ENCODE measurements around the gene ACADVL.
A peak's percentile ranks its signal among the peaks of the same experiment; 100 is the strongest.

ACADVL gene

DNA sequence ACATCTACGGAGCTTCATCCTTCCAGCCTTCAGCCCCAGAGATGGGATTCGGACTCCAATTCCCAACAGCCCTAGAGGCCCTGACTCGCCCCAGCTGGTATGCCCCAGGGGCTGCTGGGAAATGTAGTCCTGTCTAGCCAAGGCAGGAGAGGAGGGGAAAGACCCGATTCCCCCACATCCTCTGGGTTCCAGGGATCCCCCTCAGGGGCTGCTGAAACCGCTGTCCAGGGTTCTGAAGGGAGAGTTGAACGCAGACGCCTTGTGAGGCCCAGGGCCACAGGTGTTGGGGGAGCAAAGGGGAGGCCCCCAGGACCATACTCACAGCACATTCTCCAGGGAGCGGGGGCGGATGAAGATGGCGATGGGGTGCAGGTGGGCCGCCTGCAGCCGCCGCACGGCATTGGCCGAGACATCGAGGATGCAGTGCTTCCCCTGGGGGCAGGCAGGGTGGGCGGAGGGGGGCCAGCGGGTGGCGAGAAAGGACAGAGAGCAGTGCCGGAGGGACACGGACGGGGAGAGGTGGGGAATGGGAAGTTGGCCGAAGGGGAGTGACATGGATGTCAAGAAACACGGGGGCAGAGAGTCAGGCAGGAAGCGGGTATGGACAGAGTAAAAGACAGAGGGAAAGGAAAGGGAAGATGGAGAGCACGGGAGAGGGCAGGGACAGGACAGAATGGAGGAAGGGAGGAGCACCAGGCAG, 28.0 kb upstream of the ACADVL start:
- peak; percentile 3 for DNase-seq

DNA sequence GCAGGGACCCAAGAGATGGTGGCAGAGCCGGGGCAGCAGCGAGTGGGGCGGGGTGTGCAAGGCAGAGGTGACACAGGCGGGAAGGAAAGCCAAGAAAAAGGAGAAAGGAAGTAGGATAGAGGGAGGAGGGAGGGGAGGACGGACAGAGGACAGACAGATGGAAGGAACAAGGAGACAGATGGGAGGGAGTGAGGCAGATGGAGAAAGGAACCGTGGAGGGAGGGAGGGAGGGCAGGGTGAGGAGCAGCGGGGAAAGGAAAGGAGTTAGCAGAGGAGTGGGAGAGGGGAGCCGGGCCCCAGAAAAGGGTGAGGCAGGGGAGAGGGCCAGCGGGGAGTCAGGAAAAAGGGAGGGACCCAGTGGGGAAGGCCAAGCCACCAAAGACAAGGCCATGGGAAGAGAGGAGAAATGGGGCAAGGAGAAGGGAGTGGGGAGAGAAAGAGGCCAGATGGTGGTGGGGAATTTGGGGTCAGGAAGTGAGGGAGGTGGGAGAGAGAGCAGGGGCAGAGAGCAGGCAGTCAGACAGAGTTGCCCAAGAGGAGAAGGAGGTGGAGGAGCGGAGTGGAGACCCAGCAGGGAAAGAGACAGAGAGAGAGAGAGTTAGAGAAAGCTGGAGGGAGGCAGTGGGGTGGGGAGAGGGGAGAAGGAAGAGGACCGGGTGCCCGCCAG, 27.3 kb upstream of the ACADVL start:
- no peak for DNase-seq

DNA sequence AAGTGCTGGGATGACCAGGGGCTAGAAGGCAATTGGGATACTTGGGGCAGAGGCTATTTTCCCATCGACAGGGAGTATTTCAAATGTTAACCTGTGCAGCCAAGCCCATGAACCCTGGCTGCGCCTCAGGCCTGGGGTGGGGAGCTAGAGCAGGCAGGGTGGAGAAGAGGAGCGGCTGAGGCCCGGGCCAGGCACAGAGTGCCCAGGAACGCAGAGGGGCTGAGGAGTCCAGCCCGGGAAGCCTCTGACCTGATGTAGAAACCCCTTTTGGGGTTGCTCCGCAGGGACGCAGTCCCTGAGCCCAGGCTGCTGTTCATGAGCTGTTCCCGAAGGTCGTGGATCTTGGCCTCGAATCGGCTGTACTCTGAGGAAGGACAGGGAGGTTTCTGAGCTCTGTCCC, 23.8 kb upstream of the ACADVL start:
- DNase-seq: no peak

DNA sequence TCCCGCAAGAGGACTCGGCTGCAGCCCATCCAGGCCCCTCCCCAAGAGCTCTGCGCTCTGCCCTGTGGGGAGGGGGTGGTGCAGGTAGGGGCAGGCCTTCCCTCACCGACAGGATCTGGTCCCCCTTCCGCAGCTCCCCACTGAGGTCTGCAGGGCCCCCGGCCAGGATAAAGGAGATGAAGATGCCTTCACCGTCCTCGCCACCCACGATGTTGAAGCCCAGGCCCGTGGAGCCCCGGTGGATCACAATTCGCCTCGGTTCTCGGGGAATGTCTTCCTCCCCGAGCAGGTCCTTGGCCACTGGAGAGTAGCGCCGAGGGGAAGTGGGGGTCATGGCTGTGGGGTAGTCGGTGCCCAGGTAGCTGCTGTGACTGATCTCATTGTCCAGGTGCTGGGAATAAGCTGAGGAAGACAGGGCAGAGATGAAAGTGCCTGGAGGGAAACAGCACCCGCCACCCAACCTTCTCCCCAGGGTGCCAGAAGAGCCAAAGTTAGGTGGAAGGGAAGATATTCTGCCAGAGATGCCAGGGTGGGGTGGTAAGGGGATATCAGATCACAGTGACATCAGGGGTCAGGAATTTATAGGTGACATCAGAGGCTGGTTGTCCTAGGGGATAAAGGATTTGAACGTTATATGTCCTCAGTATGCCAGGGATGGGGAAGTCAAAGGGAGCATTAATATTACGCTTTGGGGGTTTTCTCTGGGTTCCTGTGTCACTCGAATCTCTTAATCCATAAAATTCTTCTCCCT, 22.9 kb upstream of the ACADVL start:
- DNase-seq: no peak

DNA sequence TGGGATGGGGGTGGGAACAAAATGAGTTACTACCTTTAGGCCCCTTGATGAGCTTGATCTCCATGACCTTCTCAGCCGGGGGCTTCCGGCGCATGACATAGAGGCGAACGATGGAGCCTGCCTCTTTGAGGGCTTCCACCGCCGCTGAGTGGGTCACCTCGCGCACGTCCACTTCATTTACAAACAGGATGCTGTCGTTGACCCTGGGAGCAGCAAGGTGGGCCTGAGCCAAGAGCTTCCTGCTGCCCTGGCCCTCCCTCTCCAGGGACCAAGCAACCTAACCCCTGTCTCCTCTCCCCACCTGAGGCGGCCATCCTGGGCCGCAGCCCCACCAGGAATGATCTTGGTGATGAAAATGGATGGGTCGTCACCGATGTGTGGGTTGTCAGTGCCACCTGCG, 16.3 kb upstream of the ACADVL start:
- DNase-seq: no peak

DNA sequence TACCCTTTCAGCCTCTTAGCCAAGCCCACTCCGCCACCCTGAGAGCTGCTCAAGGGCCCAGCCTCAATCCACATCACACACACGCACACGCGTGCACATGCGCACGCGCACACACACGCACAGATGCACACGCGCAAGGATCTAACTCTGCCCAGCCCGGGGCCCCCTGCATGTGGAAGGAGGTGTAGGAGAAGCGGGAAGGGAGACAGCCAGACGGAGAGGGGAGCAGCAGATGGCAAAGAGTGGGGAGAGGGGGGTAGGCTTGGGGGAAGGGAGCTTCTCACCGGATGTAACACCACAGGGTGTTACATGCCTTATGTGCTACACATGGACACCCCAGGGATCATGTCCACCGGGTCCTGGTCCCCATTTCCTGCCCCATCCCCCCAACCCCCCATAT, 15.4 kb upstream of the ACADVL start:
- DNase-seq: no peak

DNA sequence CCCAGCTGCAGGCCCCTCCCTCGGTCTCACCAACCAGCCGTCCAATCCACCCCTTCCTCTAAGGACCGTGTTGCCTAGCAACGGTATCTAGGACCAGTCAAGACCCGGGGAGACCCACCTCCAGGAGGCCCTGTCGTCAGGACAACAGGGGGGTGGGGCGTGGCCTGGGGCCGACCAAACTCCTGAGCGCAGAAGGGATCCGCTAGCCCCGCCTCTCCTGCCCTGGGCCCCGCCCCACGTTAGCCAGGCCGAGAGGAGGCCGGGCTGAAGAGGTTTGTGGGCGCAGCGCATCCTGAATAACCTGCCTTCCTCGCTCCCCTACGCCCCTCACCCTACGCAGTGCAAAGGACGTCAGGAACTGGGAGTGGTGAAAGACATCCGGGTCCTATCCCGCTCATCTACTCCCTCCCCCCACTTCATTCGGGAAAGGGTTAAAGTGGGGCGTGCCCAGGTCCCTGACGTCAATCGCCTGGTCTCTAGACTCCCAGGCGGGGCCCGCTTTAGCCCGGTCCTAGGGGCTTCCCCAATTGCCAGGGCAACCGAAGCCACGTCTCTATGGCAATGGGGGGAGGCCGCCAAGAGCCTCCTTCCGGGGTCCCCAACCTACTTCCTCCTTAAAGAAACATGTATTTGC, 14.8 kb upstream of the ACADVL start:
- no peak for DNase-seq

DNA sequence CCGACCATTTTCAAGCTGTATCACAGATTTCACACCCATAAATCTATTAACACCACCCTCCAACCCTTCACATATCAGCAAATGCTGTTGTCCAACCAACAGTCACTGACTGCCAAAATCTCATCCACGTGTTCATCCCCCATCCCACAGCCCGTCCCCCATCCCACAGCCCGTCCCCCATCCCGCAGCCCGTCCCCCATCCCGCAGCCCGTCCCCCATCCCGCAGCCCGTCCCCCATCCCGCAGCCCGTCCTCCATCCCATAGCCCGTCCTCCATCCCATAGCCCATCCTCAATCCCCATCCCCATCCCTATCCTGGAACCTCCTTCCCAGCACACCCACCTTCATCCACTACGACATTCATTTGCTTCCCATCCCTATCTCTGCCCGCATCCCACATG, 14.2 kb upstream of the ACADVL start:
- DNase-seq: no peak

DNA sequence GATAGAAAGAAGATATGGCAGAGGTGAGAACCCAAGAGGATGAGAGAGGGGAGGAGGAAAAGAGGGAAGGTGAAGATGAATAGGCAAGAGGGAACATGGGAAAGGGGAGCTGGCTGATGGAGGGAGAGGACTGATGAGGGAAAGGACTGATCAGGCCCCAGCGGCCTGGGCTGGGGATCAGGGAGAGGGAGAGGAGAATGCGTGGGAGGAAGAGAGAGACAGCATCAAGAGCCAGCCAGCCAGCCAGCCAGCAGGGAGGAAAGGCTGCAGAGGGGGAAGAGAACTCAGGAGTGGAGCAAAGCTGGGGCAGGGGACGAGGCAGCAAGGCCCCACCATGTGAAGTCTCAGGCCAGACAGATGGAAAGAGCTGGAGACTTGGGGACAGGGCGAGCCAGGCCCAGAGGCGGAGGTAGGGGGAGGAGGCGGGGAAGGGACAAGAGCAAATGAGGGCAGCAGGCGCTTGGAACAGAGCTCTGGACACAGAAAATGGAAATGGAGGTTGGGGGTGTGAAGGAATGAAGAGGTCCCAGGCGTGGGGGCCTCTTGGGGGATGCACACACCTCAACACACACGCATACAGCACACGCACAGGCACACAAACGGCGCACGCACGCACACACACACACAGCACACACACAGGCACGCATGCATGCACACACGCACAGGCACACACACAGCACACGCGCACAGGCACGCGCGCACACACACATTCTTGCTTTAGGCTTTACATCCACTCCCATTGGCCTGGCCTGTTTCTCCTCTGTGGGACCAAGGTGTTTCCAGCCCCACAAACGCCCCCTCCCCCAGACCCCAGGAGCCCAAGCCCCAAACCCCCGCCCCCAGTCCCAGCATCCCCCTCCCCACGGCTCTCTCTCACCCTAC, 12.4 kb upstream of the ACADVL start:
- no peak for DNase-seq

DNA sequence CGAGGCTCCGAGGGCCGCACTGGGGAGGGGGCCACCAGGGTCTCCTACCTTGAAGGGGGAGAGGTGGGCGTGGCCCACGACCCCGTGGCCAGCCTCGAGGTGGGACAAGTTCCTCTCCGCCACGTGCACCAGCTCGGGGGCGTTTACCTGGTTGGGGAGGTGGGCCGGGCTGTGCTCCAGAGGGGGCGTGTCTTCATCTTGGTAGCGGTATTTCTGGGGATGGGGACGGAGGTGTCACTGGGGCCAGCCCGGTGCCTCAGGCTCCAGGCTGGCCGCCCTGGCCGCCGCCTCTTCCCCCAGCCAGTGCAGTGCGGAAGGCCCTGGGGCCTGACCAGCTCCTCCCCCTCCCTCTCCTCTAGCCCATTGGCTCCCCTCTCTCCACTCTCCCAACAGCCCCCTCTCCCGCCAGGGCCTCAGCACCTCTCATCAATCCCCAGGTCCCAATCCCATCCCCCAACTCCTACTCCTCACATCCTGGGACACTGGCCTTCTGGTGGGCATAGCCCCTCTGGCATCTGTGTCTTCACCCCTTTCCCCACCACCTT, 11.6 kb upstream of the ACADVL start:
- no peak for DNase-seq

DNA sequence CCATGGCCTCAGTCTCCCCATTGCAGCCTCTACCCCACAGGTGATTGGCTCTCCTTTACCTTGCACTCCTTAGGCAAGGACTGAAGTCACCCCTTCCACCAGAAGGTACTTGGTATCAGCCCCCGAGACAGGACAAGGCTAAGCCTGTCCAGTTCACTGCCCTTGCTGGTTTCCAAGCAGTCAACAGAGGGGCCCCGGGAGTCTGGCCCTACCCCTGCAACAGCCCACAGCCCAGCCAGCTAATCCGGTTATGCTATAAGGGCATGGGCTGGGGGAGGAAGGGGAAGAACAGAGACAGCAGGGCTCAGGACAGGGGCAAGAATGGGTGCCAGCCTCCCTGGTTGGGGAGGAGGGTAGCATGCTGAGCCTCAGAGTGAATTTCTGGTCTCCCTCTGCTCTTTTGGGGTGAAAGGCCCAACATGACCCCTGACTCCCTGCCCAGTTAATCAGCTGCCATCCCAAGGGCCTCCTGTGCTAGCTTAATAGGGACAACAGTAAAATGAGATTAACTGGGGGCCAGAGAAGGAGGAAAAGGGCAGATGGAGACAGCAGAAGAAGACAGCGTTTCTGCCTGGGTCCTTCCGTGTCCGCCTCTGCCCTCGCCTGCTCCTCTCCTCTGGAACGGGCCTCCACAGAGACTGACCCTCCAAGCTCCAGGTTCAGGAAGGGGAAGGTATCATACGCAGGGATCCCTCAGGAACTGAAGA, 10.8 kb upstream of the ACADVL start:
- no peak for DNase-seq

DNA sequence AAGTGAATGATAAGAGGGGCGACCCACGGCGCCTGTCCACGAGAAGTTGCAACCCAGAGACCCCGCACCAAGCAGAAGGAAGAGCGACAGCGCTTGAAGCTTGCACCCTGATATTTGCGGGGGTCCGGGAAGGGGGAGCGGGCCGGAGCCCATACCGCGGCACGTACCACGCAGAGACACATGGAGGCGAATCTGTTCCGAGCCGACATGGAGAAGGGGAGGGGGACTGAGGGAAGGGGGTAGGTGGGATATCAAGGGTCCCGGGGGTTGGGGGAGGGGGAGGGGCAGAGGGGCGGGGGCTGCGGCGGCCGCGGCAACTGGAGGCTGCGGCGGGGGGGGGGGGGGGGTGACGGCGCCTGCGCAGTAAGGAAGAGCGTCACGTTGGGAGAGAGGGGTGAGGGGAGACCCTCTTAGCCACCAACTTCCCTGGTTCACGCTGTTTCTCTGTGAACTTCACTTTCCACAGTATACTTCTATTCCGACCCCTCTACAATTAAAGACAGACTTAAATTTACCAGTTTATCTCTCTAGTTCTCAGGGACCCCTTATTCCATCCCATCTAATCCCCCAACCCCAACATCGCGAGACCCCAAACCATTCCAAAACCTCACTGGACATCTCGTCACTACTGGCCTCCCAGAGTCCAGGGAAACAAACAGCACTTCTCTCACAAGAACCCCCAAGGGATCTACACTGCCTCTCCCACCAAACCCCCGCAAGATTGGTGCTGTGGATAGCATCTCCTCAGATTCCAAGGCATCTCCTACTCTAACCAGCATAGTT, 8.1 kb upstream of the ACADVL start:
- no peak for DNase-seq

DNA sequence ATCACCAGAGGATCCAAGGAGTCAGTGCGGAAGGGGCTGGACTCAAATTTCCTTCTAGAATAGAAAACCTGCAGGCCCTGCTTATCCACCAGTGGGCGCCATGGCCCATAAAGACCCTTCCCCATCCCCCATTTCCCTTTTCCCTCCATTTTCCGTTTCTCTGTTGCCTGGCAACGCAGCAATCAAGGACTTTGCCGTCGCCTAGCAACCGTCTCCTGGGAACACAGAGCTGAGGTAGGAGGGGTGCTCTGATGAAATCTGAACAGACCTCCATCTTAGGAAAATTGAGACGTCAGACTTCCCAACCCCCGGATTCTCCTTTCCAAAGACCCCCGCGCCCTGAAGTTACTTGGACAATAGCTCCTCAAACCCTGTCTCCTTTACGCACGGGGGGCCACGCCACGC, 5.8 kb upstream of the ACADVL start:
- DNase-seq: peak; percentile 82

DNA sequence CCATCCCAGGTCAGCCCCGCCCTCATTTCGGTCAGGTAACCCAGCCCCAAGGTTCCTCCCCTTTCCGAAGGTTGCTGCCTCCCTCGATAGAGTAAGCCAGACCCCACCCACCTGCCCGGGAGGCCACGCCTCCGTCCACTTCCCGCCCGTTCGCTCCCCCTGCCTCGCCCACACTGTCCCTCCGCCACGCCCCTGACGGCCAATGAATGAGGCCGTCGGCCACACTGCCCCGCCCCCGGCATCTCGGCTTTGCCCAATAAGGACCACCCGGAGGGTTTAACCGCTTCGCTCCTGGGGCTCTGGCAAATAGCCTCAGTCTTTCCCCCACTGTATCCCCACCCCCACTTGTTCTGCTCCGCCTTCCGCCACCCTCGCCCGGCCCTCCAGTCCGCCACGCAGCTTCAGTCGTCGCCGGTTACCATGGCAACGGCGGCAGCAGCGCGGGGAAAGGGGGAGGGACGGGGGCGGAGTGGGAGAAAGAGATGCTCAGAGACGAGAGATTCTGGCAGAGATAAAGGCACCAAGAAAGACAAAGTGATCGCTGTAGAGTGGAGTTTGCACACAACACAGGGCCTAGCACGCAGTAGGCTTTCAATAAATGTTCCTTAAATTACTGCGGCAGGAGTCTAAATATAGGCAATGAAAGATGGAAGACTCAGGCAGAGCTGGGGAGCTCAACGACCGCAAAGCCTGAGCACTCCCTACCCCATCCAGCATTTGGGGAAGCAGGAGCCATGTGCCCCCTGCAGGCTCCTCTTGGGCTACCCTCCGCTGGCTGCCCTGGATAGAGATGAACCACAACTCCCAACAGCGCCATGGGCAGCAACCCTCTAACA, 5.2 kb upstream of the ACADVL start:
- DNase-seq: peak; percentile 94

DNA sequence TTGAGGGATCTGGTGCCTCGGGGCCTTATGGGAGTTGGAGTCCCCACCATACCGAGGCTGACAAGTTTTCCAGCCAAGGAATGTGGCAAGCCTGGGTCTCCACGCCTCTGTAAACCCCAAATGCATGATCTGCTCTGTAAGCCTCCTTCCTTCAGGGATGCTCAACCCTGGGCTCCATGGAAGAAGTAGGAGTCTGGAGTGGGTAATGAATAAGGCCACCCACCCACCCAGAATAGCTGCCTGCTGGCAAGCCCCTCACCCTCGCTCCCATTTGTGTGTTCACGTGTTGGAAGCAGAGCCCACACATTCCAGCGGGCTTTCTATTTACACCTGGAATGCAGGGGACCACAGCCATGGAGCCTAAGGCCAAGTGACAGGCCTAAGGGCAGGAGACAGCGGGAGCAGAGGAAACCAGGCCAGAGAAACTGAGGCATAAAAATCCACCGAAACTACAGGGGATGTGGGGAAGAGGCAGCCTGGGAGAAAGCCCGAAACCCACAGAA, 4.6 kb upstream of the ACADVL start:
- no peak for DNase-seq

DNA sequence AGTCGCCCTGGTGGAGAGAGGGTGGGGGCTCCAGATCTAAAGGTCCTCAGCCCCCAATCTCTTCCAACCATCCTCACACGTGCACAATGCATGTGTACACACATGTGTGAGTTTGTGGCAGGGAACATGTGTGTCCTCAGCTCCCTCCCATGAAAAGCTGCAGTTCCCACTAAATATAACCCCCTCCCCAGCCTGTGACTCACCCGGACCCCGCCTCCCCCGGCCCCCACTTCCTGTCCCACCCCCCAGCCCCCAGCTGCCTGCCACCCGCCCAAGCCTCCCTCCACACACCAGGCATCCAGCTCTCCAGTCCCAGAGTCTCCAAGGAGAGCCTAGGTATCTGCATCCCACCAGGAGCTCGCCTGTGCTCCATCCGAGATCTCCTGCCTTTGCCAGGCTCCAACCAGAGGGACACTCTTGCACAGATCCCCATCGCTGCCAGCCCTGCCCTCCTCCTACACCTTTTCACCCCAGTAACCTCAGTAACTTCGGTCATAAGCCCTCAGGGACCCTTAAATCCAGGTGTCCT, 4.0 kb upstream of the ACADVL start:
- DNase-seq: no peak

DNA sequence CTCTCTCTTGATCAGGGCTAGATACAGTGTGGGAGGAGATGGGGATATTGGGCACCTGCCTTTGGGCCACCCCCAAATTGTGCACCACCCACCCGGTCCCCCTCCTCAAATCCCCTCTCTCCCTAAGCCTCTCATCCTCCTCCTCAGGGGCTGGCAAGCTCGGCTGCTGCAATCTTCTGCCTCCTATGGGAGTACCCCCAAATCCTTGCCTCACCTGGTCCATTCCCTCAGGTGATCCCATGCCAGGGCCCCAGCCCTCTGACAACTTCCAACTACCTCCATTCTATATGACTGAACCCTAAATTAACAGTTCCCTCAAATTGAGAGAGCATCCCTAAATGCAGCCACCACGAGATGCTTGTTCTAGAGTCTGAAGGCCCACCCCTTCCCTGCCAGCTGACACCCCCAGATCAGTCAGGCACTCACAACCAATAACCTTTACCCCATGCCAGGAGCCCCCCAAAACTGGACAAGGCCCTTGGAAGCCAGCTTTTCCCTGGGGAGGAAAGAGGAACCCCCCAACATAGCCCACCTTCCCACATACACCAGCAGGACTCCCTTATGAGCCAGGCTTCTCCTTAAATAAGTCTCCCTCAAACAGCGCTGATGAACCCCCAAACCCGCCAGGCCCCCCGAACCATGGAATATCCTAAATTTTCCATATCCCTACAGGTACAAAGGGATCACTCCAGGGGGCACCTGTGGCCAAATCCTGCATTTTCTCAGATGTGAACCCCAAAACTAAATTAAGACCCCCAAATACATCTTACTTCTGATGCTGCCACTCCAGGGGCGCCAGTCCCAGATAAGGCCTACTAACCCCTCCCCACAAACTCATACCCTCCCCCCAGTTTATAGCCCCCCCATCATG, 3.3 kb upstream of the ACADVL start:
- DNase-seq: no peak
